Measurements from ENCODE around the gene CEP120. TPM values are rescaled to one million over a fixed set of nuclear protein-coding genes. Genes with fewer than 3 reads are reported as not detected.

Gene CEP120
- total and polyA plus RNA-seq, 2 experiments from 2014 or later: 4.9 to 16.3 TPM

DNA sequence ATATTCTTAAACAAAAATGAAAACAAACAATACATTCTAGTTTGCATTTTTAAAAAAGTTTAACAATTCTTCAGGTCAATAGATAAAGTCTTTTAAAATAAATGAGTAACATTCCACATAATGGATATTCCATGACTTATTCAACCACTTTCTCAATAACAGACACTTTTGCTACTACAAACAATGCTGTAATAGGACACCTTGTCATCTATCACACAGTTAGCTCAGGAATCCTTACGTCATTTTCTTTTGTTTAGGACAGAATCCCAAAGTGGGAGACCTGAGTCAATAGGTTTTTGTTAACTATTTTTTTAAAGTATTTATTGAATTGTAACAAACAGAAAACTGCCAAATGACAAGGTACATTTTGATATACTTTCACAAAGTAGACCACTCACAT is 72.5 kb downstream of the CEP120 start:
- TF ChIP-seq NANOG (IDR thresholded peaks at IDR 0.05; ENCODE audit: borderline replicate concordance) (no peak), ZNF114 (CRISPR knock-in tag; IDR thresholded peaks at IDR 0.05) (no peak), POLR2AphosphoS5 (IDR thresholded peaks at IDR 0.05; ENCODE audit: low read depth) (no peak), ETS1 (IDR thresholded peaks at IDR 0.05) (no peak), EZH2phosphoT487 (IDR thresholded peaks at IDR 0.05; ENCODE audit: unreplicated experiment) (no peak), EZH2 (IDR thresholded peaks at IDR 0.05; ENCODE audit: low read depth, unreplicated experiment) (no peak), ZNF331 (CRISPR knock-in tag; IDR thresholded peaks at IDR 0.05; ENCODE audit: low read depth) (no peak), CTCF (conservative IDR thresholded peaks at IDR 0.05; ENCODE audit: low read depth in 2 of 2) (no peak), STAT1 (IDR thresholded peaks at IDR 0.05; ENCODE audit: unreplicated experiment) (no peak), ZNF462 (CRISPR knock-in tag; IDR thresholded peaks at IDR 0.05) (no peak), JUNB (IDR thresholded peaks at IDR 0.05; ENCODE audit: unreplicated experiment) (no peak)
- no peak overlapping the region for H3K4me3 Mint-ChIP-seq
- Histone ChIP-seq H3K27ac (ENCODE audit: low read depth) (no peak overlapping the region), H3K9me2 (ENCODE audit: insufficient read depth) (no peaks in the 10 kb centered on the region), H3K4me1 (ENCODE audit: insufficient read depth) (peaks cover 4% of the 10 kb centered on the region; the same call in 1 of the 2 replicates), H3K4me2 (no peak overlapping the region), H3K27me3 (ENCODE audit: insufficient read depth) (no peaks in the 10 kb centered on the region), H3F3A (replicated peaks; ENCODE audit: low read depth) (no peaks in the 10 kb centered on the region), H4K20me1 (replicated peaks; ENCODE audit: insufficient read depth) (no peaks in the 10 kb centered on the region), H2AFZ (no peak overlapping the region), H3K79me2 (replicated peaks; ENCODE audit: insufficient read depth) (no peaks in the 10 kb centered on the region), H3K4me3 (no peak overlapping the region), H3K36me3 (ENCODE audit: insufficient read depth) (no peaks in the 10 kb centered on the region)
- peak; percentile 8 for DNase-seq (ENCODE audit: low spot score)
- H3K27ac Mint-ChIP-seq: no peak overlapping the region
- peaks cover 20% of the 10 kb centered on the region for H3K36me3 Mint-ChIP-seq (ENCODE audit: low read depth)
- ATAC-seq: no peak
- no peaks in the 10 kb centered on the region; the same call in 2 of the 3 replicates for H3K4me1 Mint-ChIP-seq
- H3K27me3 Mint-ChIP-seq (ENCODE audit: insufficient read depth, low read depth, poor library complexity): no peaks in the 10 kb centered on the region
- peaks cover 17% of the 10 kb centered on the region; the same call in 2 of the 3 replicates for H3K9me3 Mint-ChIP-seq

Data from GM23338 (cell line).